HEK293T (cell line): ENCODE data around the gene SKAP1.

Experiments used
- FOXA1 ChIP-seq: fragments of 450-650 bp; IDR thresholded peaks from 2 replicates; pipeline ENCODE4 v1.6.1; 2016; ENCODE audit warnings: mild to moderate bottlenecking
- FOXM1 ChIP-seq: fragments of 450-650 bp; IDR thresholded peaks from 2 replicates; pipeline ENCODE4 v1.6.1; 2017; ENCODE audit warnings: mild to moderate bottlenecking, borderline replicate concordance
- LEF1 ChIP-seq: fragments of 450-650 bp; IDR thresholded peaks from 2 replicates; pipeline ENCODE4 v1.6.1; 2017; ENCODE audit warnings: mild to moderate bottlenecking, borderline replicate concordance
- TARDBP ChIP-seq: fragments of 450-650 bp; IDR thresholded peaks from 2 replicates; pipeline ENCODE4 v1.6.1; 2016
- ZNF384 ChIP-seq: fragments of 450-650 bp; IDR thresholded peaks from 2 replicates; pipeline ENCODE4 v1.6.1; 2016

GRCh38 chr17:48176471-48176855, 253.6 kb downstream of the SKAP1 start:
- no peak for TF ChIP-seq FOXM1
- no peak for TF ChIP-seq FOXA1
- no peak for TF ChIP-seq LEF1
- no peak for TF ChIP-seq TARDBP
- no peak for TF ChIP-seq ZNF384
